ENCODE results near the gene SGMS1.

GRCh38 chr10:50624413-50624865, 683 bp upstream of the SGMS1 start:
- TF ChIP-seq POLR2AphosphoS5 (IDR thresholded peaks at IDR 0.05) (peak; percentile 88 to 95 (median 90)), CTCF (IDR thresholded peaks at IDR 0.05) (no peak)
